ENCODE results near the gene SLC22A14. TPM values are rescaled to one million over a fixed set of nuclear protein-coding genes. Genes with fewer than 3 reads are reported as not detected.

SLC22A14 gene
- total and polyA plus RNA-seq, 9 of the 15 experiments (the other 6 are each of a cell fraction or from before 2014, with no cell fraction given), result 0.03 to 0.07 TPM; not detected in 7

GRCh38 chr3:38232701-38233100, 49.4 kb upstream of the SLC22A14 start:
- H3K79me2 ChIP-seq (ENCODE audit: control insufficient read depth, insufficient read depth, low read length), result no peaks in the 10 kb centered on the region
- ChIA-PET POLR2A (interaction anchor here (1.2 kb wide), 1 partner anchor 14 kb away, joined by 3 read pairs; no protein-coding TSS in a partner anchor), CTCF (ENCODE audit: low intra/inter-chr PET ratio) (no interaction called here)
- intact Hi-C loops (cut with micrococcal nuclease) (no loop called here), in situ Hi-C loops (cut with MboI) (no loop called here)
- H3K9me3 ChIP-seq (replicated peaks; ENCODE audit: control insufficient read depth, insufficient read depth, low read depth, low read length), result no peaks in the 10 kb centered on the region
- ATAC-seq (no peak), FAIRE-seq (no peak), DNase-seq (ENCODE audit: extremely low read depth in 1 of 4, low spot score in 3 of 4) (no peak)
- H3K4me3 ChIP-seq, result no peak overlapping the region
- no peak overlapping the region for H3K4me2 ChIP-seq (ENCODE audit: insufficient read depth, low read length)
- H3K27me3 ChIP-seq (ENCODE audit: control insufficient read depth in 2 of 2, insufficient read depth in 2 of 2, low read length in 2 of 2), result no peaks in the 10 kb centered on the region
- no peaks in the 10 kb centered on the region for H3K4me1 ChIP-seq (replicated peaks in 1 of 2; ENCODE audit: control insufficient read depth in 2 of 2, insufficient read depth in 2 of 2, low read length in 2 of 2)
- H2AFZ ChIP-seq (ENCODE audit: low read depth, low read length), result no peak overlapping the region
- WGBS (ENCODE audit: insufficient coverage, low coverage, missing lambda C conversion rate), result 68% methylated on average over 2 of the region's 2 CpGs
- H3K27ac ChIP-seq (ENCODE audit: extremely low read depth, low read depth, low read length), result no peak overlapping the region
- BruUV-seq (replicated peaks), result no TSS peak
- TF ChIP-seq GTF2E2 (tag; IDR thresholded peaks at IDR 0.05) (no peak), ZFP36 (IDR thresholded peaks at IDR 0.05; ENCODE audit: low read depth, low read length, partially characterized antibody) (no peak), ZBTB5 (IDR thresholded peaks at IDR 0.05) (no peak), EZH2 (IDR thresholded peaks at IDR 0.05; ENCODE audit: borderline replicate concordance, low read depth, low read length) (no peak), POU5F1 (IDR thresholded peaks at IDR 0.05; ENCODE audit: borderline replicate concordance, low read depth, low read length, partially characterized antibody) (no peak), ZNF232 (CRISPR knock-in tag; IDR thresholded peaks at IDR 0.05) (no peak), USF2 (CRISPR knock-in tag; IDR thresholded peaks at IDR 0.05) (no peak), E2F4 (CRISPR knock-in tag; IDR thresholded peaks at IDR 0.05; ENCODE audit: low read depth) (no peak), CSDE1 (IDR thresholded peaks at IDR 0.05) (no peak), ZBTB17 (CRISPR knock-in tag; IDR thresholded peaks at IDR 0.05) (no peak), ARHGAP35 (IDR thresholded peaks at IDR 0.05; ENCODE audit: partially characterized antibody) (no peak), HDAC8 (tag; IDR thresholded peaks at IDR 0.05) (no peak), CBX8 (IDR thresholded peaks at IDR 0.05; ENCODE audit: borderline replicate concordance, extremely low read depth, low read depth, low read length, poor library complexity, severe bottlenecking) (no peak), MXI1 (IDR thresholded peaks at IDR 0.05; ENCODE audit: low read depth, low read length) (no peak)
- no peaks in the 10 kb centered on the region for H4K20me1 ChIP-seq (replicated peaks; ENCODE audit: control insufficient read depth, insufficient read depth, low read length)
- peaks cover 79% of the 10 kb centered on the region for H3K36me3 ChIP-seq (ENCODE audit: control insufficient read depth, insufficient read depth, low read length)
- H3K9ac ChIP-seq (ENCODE audit: insufficient read depth in 1 of 2, low read depth in 2 of 2, low read length in 2 of 2), result no peak overlapping the region
- H3K9me1 ChIP-seq (ENCODE audit: control insufficient read depth, insufficient read depth, low read length), result no peaks in the 10 kb centered on the region

Measured in K562 (cell line).